Epithelial cell of proximal tubule (primary cell): ENCODE measurements around the gene COL25A1. TPM values are rescaled to one million over a fixed set of nuclear protein-coding genes. Genes with fewer than 3 reads are reported as not detected.

Experiments used
- DNase-seq: peaks from one replicate; pipeline ENCODE4 v3.0.0-alpha.2; 2011; ENCODE audit warnings: low read depth
- H3K4me3 ChIP-seq: 2 replicates; pipeline ENCODE4 v1.5.1; 2011; ENCODE audit warnings: low read depth, mild to moderate bottlenecking, low read length
- CTCF ChIP-seq: conservative IDR thresholded peaks from 2 replicates; pipeline ENCODE4 v1.5.1; 2012; ENCODE audit warnings: low read depth, mild to moderate bottlenecking, low read length
- total RNA-seq: library from RNA; depleted of rRNA; stranded (reverse); fragments of >200 nt; gene quantifications from 2 replicates; pipeline ENCODE4 v1.2.3, GENCODE V29; 2015

The COL25A1 gene
- total RNA-seq, 1 donor from 2014 or later, result 0.46 TPM

GRCh38 chr4:108954880-108955279, 347.6 kb downstream of the COL25A1 start:
- no peak for TF ChIP-seq CTCF
- DNase-seq, result no peak
- no peak overlapping the region for H3K4me3 ChIP-seq

- no peak for DNase-seq
- no peak for TF ChIP-seq CTCF
- no peak overlapping the region for H3K4me3 ChIP-seq
Observed at GRCh38 chr4:108953941-108954340, 348.5 kb downstream of the COL25A1 start.

- H3K4me3 ChIP-seq, result no peak overlapping the region
- no peak for DNase-seq
- TF ChIP-seq CTCF, result no peak
Observed at GRCh38 chr4:108950158-108950915, 352.1 kb downstream of the COL25A1 start.

- no peak overlapping the region for H3K4me3 ChIP-seq
- no peak for TF ChIP-seq CTCF
- DNase-seq, result no peak
Observed at GRCh38 chr4:108947526-108947925, 354.9 kb downstream of the COL25A1 start.

- no peak for TF ChIP-seq CTCF
- no peak overlapping the region for H3K4me3 ChIP-seq
- no peak for DNase-seq
Observed at GRCh38 chr4:108946237-108946636, 356.2 kb downstream of the COL25A1 start.

GRCh38 chr4:108943976-108944591, 358.4 kb downstream of the COL25A1 start:
- H3K4me3 ChIP-seq, result no peak overlapping the region
- DNase-seq, result no peak
- no peak for TF ChIP-seq CTCF

- no peak for DNase-seq
- no peak for TF ChIP-seq CTCF
- no peak overlapping the region for H3K4me3 ChIP-seq
Observed at GRCh38 chr4:108943371-108943770, 359.1 kb downstream of the COL25A1 start.
